ENCODE measurements around the gene HTRA2.
"Not testable (repeated sequence)": the region's sequence is repeated elsewhere in the genome, so short reads cannot be mapped to it uniquely, and the experiment has no call there.

Gene HTRA2

DNA sequence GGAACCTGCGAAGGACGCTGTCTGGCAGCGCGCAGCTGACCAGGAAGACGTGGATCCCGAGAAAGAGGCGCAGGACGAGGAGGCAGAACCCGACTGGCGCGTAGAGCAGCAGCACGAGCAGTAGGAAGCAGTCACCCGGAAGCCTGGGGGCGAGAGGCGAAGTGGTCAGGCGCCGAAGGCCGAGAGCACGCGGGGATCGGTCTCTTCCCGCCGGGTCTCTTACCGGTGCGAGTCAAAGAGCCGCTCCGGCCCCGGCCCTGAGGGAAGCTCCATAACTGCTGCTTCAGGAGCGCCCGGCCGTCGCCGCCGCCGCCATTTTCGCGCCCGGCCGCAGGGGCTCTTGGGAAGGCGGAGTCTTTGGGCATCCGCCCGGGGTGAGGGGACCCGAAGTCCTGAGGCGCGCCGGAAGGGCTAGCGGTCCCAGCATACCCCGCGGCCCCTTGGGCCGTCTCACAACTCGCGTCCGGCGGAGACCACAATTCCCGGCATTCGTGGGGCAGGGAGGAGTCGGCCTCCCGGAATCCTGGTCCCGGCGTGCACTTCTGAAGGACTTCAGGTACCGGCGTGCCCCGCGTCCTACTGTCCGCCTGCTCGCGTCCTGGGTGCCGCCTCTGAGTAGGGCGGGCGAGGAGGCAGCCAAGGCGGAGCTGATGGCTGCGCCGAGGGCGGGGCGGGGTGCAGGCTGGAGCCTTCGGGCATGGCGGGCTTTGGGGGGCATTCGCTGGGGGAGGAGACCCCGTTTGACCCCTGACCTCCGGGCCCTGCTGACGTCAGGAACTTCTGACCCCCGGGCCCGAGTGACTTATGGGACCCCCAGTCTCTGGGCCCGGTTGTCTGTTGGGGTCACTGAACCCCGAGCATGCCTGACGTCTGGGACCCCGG lies at the start of gene HTRA2, which contains the start of gene AUP1:
TSS of gene HTRA2 (plus strand) at position 577 of the 882 bp plus-strand sequence. CDS start at position 651, 74 bp downstream.
TSS of gene AUP1 (minus strand) at position 350 of the 882 bp plus-strand sequence. CDS start at position 273, 77 bp downstream.
- TF ChIP-seq, protein P1, sequence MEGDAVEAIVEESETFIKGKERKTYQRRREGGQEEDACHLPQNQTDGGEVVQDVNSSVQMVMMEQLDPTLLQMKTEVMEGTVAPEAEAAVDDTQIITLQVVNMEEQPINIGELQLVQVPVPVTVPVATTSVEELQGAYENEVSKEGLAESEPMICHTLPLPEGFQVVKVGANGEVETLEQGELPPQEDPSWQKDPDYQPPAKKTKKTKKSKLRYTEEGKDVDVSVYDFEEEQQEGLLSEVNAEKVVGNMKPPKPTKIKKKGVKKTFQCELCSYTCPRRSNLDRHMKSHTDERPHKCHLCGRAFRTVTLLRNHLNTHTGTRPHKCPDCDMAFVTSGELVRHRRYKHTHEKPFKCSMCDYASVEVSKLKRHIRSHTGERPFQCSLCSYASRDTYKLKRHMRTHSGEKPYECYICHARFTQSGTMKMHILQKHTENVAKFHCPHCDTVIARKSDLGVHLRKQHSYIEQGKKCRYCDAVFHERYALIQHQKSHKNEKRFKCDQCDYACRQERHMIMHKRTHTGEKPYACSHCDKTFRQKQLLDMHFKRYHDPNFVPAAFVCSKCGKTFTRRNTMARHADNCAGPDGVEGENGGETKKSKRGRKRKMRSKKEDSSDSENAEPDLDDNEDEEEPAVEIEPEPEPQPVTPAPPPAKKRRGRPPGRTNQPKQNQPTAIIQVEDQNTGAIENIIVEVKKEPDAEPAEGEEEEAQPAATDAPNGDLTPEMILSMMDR (IDR thresholded peaks at IDR 0.05; ENCODE audit: low read depth, low read length), result no peak
- peak; percentile 100 for DNase-seq (ENCODE audit: low read depth, low spot score)
- peak within 1 kb of the TSS; percentile 97 for H3K4me3 ChIP-seq (ENCODE audit: low read depth, low read length)
- in situ Hi-C loops (cut with HindIII; ENCODE audit: low sequenced_read_pairs), result no loop called here

DNA sequence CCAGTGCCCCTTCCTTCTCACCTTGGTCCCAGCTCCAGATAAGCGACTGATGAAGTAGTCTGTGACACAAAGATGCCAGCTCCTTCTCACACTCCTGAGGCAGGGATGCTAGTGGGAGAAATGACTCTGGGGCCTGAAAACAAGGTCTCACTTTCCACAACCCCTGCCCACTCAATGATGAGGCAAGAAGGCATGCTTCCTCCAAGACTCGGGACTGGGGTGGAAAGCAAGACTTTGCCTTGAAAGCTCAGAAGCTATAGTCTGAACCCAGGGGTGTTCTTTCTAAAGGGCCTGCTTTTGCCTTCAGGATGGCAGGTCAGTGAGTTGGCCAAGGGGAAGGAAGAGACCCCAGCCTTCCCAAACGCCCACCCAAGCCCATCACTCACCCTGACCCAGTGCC lies 48.3 kb upstream of the HTRA2 start:
- in situ Hi-C loops (cut with HindIII; ENCODE audit: low sequenced_read_pairs), result no loop called here
- DNase-seq (ENCODE audit: low read depth, low spot score), result no peak
- peak overlapping the region; percentile 87 for H3K4me3 ChIP-seq (ENCODE audit: low read depth, low read length)
- TF ChIP-seq, protein P1 (IDR thresholded peaks at IDR 0.05; ENCODE audit: low read depth, low read length), result no peak

DNA sequence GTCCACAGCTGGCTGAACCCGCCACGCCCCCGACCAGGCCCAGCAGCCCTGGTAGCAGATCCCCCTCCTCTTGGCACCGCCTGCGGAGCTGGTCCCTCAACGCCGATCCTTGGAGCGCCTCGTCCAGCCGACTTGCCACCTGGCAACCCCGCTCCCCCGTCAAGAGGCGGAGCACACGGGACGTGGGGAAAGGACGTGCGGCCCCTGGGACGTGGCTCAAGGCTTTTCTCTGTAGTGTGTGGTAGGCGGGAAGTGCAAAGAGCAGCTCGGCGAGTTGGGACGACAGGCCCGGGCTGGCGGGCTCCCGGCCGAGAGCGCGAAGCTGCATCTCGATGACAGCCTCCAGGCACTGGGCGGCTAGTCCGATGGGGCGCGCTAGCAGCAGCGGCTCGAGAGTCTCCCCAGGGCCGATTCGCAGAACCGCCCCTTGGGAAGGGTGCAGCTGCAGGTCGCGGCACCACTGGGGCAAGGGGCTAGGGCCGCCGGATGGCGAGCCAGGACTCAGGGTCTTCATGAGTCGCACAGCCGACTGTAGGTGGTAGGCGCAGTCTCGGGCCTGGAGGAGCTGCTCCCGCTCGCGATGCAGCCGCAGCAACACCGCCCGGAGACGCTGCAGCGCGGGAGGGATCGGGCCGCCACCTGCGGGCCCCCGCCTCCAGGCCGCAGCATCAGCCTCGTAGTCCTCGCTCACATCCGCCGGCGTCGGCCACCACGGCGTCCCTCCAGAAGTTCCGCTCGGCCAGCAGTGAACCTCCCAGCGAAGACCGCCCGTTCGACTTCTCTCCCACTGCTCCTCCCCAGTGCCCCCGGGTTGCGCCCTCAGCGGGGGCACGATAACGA lies 47.6 kb upstream of the HTRA2 start:
- TF ChIP-seq, protein P1 (IDR thresholded peaks at IDR 0.05; ENCODE audit: low read depth, low read length), result no peak
- in situ Hi-C loops (cut with HindIII; ENCODE audit: low sequenced_read_pairs), result no loop called here
- DNase-seq (ENCODE audit: low read depth, low spot score), result no peak
- H3K4me3 ChIP-seq (ENCODE audit: low read depth, low read length), result peak overlapping the region; percentile 87

DNA sequence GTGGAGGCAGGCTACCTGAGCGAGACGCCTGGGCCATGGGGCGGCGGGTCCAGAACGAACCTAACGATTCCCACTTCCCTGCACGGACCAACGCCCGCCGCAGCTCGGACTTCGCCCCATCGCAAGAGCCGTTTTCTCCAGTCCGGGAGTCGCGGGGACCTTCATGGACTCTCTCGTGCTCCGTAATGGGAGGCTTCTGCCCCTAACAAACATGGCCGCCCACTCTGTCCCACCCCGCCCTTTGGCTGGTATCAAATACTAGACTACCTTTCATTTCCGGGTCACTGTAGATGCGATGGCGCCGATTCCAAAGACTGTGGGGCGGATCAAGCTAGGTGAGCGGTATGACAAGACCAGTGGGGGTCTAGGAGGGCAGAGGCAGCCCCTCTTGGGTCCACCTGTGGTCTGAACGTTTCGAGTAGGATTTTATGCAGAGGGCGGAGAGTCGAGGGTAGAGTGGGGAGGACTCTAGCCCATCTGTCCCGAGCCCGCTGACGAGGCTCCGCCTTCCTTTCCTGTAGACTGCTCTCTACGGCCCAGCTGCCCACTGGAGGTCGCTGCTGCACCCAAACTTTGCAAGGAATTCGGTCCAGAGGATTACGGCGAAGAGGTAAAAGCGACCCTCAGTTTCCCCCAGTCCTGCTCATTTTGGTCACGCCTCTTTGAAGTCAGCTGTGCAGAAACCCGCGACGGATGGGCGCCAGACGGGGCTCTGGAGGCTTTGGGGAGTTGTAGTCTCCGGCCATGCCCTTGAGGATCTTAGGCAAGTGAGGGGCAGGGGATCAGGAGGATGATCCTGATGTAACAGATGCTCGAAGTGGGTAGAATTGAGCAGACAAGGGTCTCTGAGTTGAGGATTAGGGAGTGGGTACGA lies 46.7 kb upstream of the HTRA2 start, which contains the start of the genes CCDC142 and TTC31:
TSS of gene CCDC142 (minus strand) at position 198 of the 874 bp plus-strand sequence. CDS start at position 37, 161 bp downstream.
TSS of gene TTC31 (plus strand) at position 281 of the 874 bp plus-strand sequence. CDS start at position 296, 15 bp downstream.
- in situ Hi-C loops (cut with HindIII; ENCODE audit: low sequenced_read_pairs), result no loop called here
- peak; percentile 97 for DNase-seq (ENCODE audit: low read depth, low spot score)
- H3K4me3 ChIP-seq (ENCODE audit: low read depth, low read length), result peak within 1 kb of the TSS; percentile 87
- TF ChIP-seq, protein P1 (IDR thresholded peaks at IDR 0.05; ENCODE audit: low read depth, low read length), result peak; percentile 91

DNA sequence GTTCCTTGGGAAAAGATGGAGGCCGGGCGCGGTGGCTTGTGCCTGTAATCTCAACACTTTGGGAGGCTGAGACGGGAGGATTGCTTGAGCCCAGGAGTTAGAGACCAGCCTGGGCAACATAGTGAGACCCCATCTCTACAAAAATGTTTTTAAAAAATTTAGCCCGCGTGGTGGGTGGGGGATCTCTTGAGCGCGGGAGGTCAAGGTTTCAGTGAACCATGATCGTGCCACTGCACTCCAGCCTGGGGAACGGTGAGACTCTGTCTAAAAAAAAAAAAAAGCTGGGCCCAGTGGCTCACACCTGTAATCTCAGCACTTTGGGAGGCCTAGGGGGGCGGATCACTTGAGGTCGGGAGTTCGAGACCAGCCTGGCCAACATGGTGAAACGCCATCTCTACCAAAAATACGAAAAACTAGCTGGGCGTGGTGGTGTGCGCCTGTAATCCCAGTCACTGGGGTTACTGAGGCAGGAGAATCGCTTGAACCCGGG lies 46.0 kb upstream of the HTRA2 start:
- in situ Hi-C loops (cut with HindIII; ENCODE audit: low sequenced_read_pairs); DNase-seq (ENCODE audit: low read depth, low spot score): not testable (repeated sequence)
- peak overlapping the region; percentile 87 for H3K4me3 ChIP-seq (ENCODE audit: low read depth, low read length)

DNA sequence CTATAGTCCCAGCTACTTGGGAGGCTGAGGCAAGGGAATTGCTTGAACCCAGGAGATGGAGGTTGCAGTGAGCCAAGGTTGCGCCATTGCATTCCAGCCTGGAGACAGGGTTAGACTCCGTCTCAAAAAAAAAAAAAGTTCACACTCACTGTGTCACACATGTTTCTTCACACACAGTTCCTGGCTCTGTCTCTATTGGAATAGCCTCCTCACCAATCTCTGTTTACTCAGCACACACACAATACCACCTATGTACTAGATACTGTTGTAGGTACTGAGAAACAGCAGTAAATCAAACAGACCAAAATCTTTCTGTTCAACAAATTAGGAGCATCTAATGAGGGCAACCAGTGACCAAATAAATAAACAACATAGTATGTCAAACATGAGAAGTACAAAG lies 43.6 kb upstream of the HTRA2 start:
- in situ Hi-C loops (cut with HindIII; ENCODE audit: low sequenced_read_pairs), result no loop called here
- TF ChIP-seq, protein P1 (IDR thresholded peaks at IDR 0.05; ENCODE audit: low read depth, low read length), result no peak
- DNase-seq (ENCODE audit: low read depth, low spot score), result no peak
- no peak overlapping the region for H3K4me3 ChIP-seq (ENCODE audit: low read depth, low read length)

Measured in astrocyte of the spinal cord (primary cell).